Bone marrow (tissue), 2 donors: ENCODE measurements around the gene NLE1.
A peak's percentile ranks its signal among the peaks of the same experiment; 100 is the strongest.
"Not testable (repeated sequence)": the region's sequence is repeated elsewhere in the genome, so short reads cannot be mapped to it uniquely, and the experiment has no call there.

ENCODE experiments used
- DNase-seq, 2 donors: peaks; one replicate each; lab custom pipeline; 2025; lab: John Stamatoyannopoulos, UW

NLE1 gene

GRCh38 chr17:35127751-35128514, 14.2 kb downstream of the NLE1 start:
- no peak for DNase-seq

- DNase-seq: no peak
These were observed 20.8 kb downstream of the NLE1 start, which contains the start of gene FNDC8 for GRCh38 chr17:35121315-35121714. TSS of gene FNDC8 (plus strand) at chr17:35121615. CDS start at chr17:35121694, 79 bp downstream.

- peak; percentile 50 to 66 for DNase-seq
These were observed 22.5 kb downstream of the NLE1 start, which contains the start of gene RAD51D for GRCh38 chr17:35119370-35120165. TSS of gene RAD51D (minus strand) at chr17:35119860. CDS start at chr17:35119613, 247 bp downstream.

GRCh38 chr17:35117984-35118383, 24.1 kb downstream of the NLE1 start:
- DNase-seq: no peak

- no peak for DNase-seq
These were observed 25.3 kb downstream of the NLE1 start for GRCh38 chr17:35116845-35117244.

- DNase-seq: not testable (repeated sequence)
These were observed 31.3 kb downstream of the NLE1 start for GRCh38 chr17:35110791-35111190.

GRCh38 chr17:35104844-35105450, 37.2 kb downstream of the NLE1 start:
- DNase-seq: no peak

GRCh38 chr17:35103271-35103670, 38.8 kb downstream of the NLE1 start:
- DNase-seq: no peak

- DNase-seq: no peak
These were observed 40.4 kb downstream of the NLE1 start for GRCh38 chr17:35101725-35102124.

- DNase-seq: no peak
These were observed 41.1 kb downstream of the NLE1 start for GRCh38 chr17:35101036-35101435.

- no peak for DNase-seq
These were observed 42.2 kb downstream of the NLE1 start for GRCh38 chr17:35099908-35100307.

GRCh38 chr17:35097776-35098175, 44.3 kb downstream of the NLE1 start:
- no peak for DNase-seq

- DNase-seq: no peak
These were observed 46.4 kb downstream of the NLE1 start for GRCh38 chr17:35095741-35096140.

- no peak for DNase-seq
These were observed 47.2 kb downstream of the NLE1 start for GRCh38 chr17:35094902-35095301.

GRCh38 chr17:35090707-35091106, 51.4 kb downstream of the NLE1 start:
- DNase-seq: not testable (repeated sequence)

GRCh38 chr17:35089586-35090296, 52.4 kb downstream of the NLE1 start:
- peak; percentile 44 to 80 for DNase-seq

- peak; percentile 45 to 80 for DNase-seq
These were observed 53.1 kb downstream of the NLE1 start for GRCh38 chr17:35088881-35089585.

- peak in 1 of 2 donors; percentile 57 for DNase-seq
These were observed 53.7 kb downstream of the NLE1 start for GRCh38 chr17:35088356-35088880.

- DNase-seq: no peak
These were observed 54.3 kb downstream of the NLE1 start for GRCh38 chr17:35087731-35088355.

- no peak for DNase-seq
These were observed 55.1 kb downstream of the NLE1 start for GRCh38 chr17:35086931-35087573.
